Fibroblast of villous mesenchyme (primary cell): ENCODE results near the gene TOE1. TPM values are rescaled to one million over a fixed set of nuclear protein-coding genes. Genes with fewer than 3 reads are reported as not detected.

Source experiments
- DNase-seq: peaks from one replicate; pipeline ENCODE4 v3.0.0-alpha.2; 2010; ENCODE audit warnings: low read depth
- H3K4me3 ChIP-seq: 2 replicates; pipeline ENCODE4 v1.5.1; 2011; ENCODE audit warnings: low read depth, mild to moderate bottlenecking, low read length
- CTCF ChIP-seq: IDR thresholded peaks from 2 replicates; pipeline ENCODE4 v1.5.1; 2012; ENCODE audit warnings: low read depth, mild to moderate bottlenecking, low read length; ENCODE audit not compliant: insufficient read depth
- total RNA-seq: library from RNA; depleted of rRNA; stranded (reverse); fragments of >200 nt; gene quantifications from 2 replicates; pipeline ENCODE4 v1.2.3, GENCODE V29; 2012

The TOE1 gene
- total RNA-seq, 1 donor, result 10.4 TPM

DNA sequence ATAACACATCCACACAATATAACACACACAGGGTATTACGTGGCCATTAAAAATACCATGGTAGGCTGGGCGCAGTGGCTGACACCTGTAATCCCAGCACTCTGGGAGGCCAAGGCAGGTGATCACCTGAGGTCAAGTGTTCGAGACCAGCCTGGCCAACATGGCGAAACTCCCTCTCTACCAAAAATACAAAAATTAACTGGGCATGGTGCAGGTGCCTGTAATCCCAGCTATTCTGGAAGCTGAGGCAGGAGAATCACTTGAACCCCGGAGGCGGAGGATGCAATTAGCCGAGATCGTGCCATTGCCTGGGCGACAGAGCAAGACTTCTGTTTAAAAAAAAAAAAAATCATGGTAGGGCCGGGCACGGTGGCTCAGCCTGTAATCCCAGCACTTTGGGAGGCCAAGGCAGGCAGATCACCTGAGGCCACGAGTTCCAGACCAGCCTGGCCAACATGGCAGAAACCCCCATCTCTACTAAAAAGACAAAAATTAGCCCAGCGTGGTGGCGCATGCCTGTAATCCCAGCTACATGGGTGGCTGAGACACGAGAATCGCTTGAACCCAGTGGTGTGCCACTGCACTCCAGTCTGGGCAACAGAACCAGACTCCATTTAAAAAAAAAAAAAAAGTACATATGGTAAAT, 37.3 kb upstream of the TOE1 start:
- DNase-seq, result no peak
- TF ChIP-seq CTCF, result no peak
- peak overlapping the region; percentile 82 for H3K4me3 ChIP-seq

GRCh38 chr1:45303520-45304310, 36.3 kb upstream of the TOE1 start:
- peak overlapping the region; percentile 82 for H3K4me3 ChIP-seq
- DNase-seq, result peak; percentile 98
- TF ChIP-seq CTCF, result peak; percentile 62

DNA sequence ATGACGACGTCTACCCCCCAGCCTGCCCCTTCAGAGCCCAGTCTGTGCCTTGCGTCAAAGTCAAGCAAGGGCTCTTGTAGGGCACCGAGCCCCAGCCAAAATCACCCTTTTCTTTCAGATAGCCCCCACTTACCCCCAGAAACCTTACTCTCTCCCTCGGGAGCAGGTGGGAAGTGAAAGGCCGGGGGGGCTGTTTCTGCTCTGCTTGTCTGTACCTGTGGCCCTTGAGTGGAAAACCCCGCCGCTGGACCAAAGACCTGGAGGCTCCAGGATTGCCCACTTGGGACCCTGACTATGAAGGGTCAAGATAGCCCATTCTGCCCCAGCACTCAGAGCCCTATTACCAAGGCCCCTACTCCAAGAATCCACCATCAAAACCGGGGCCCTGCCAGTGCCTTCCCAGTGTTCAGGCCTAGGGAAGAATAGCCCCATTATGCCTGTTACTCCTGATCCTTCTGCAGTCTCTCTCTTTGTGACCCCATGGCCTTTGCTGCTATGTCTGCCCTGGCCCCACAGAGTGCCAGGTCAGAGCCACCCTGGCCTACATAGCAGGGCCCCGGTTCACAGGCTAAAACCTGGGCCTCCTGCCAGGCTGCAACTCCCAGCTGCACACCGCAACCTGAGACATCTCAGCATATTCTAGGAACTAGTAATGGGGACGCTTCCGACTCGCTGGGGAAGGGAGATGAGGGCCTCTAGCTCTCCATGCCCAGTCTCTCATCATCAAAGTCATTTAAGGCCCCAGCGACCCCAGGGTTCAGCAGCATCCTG, 35.5 kb upstream of the TOE1 start:
- no peak for TF ChIP-seq CTCF
- no peak for DNase-seq
- H3K4me3 ChIP-seq, result peak overlapping the region; percentile 82

GRCh38 chr1:45305231-45305630, 34.7 kb upstream of the TOE1 start:
- DNase-seq, result no peak
- no peak overlapping the region for H3K4me3 ChIP-seq
- no peak for TF ChIP-seq CTCF

DNA sequence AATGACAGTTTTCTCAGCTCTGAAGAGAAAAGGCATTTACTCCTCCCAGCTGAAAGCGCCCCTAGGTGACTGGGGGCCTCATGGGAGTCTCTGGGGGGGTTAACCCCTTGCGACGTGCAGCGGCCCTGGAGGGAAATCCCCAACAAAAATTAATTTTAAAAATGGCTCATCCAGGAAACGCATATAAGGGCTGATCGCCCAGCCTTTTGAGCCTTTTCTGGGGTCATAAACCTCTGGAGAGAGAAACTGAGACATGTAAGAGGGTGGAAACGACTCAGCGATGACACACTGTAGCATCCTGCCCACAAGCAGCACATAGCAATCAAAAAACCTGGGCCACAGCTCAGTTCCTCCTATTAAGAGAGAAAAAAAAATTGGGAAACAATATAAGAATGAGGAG, 33.7 kb upstream of the TOE1 start:
- no peak for TF ChIP-seq CTCF
- DNase-seq, result no peak
- no peak overlapping the region for H3K4me3 ChIP-seq

GRCh38 chr1:45306905-45307304, 33.1 kb upstream of the TOE1 start:
- no peak for TF ChIP-seq CTCF
- DNase-seq, result no peak
- H3K4me3 ChIP-seq, result no peak overlapping the region
